NCI-H1436 (cell line): ENCODE measurements around the gene C17orf114.
"Not testable (repeated sequence)": the region's sequence is repeated elsewhere in the genome, so short reads cannot be mapped to it uniquely, and the experiment has no call there.

Source experiments
- DNase-seq: peaks from one replicate; lab custom pipeline; 2025; lab: John Stamatoyannopoulos, UW

C17orf114 gene

GRCh38 chr17:4802228-4802627 is at the start of gene C17orf114:
Gene C17orf114, minus strand, starts transcription at chr17:4802328.
- DNase-seq = no peak

- DNase-seq = no peak
Measured at GRCh38 chr17:4851084-4851483, 49.0 kb upstream of the C17orf114 start.

GRCh38 chr17:4850246-4850645 is 48.1 kb upstream of the C17orf114 start:
- DNase-seq = no peak

- DNase-seq = no peak
Measured at GRCh38 chr17:4849011-4849536, 46.9 kb upstream of the C17orf114 start.

- no peak for DNase-seq
Measured at GRCh38 chr17:4846635-4847390, 44.7 kb upstream of the C17orf114 start.

GRCh38 chr17:4845118-4845517 is 43.0 kb upstream of the C17orf114 start:
- no peak for DNase-seq

- DNase-seq = no peak
Measured at GRCh38 chr17:4843321-4844000, 41.3 kb upstream of the C17orf114 start.

GRCh38 chr17:4842376-4842775 is 40.2 kb upstream of the C17orf114 start:
- no peak for DNase-seq

GRCh38 chr17:4840893-4841242 is 38.7 kb upstream of the C17orf114 start:
- no peak for DNase-seq

GRCh38 chr17:4839965-4840892 is 38.1 kb upstream of the C17orf114 start:
- no peak for DNase-seq

- DNase-seq = no peak
Measured at GRCh38 chr17:4839221-4839620, 37.1 kb upstream of the C17orf114 start.

- no peak for DNase-seq
Measured at GRCh38 chr17:4838309-4838785, 36.2 kb upstream of the C17orf114 start.

- no peak for DNase-seq
Measured at GRCh38 chr17:4837471-4838308, 35.6 kb upstream of the C17orf114 start.

- DNase-seq = no peak
Measured at GRCh38 chr17:4836221-4836620, 34.1 kb upstream of the C17orf114 start.

GRCh38 chr17:4834681-4835020 is 32.5 kb upstream of the C17orf114 start:
- no peak for DNase-seq

- no peak for DNase-seq
Measured at GRCh38 chr17:4833941-4834680, 32.0 kb upstream of the C17orf114 start.

- DNase-seq = peak; percentile 87
Measured at GRCh38 chr17:4833178-4833940, 31.2 kb upstream of the C17orf114 start, which contains the start of gene MINK1. Gene MINK1, plus strand, starts transcription at chr17:4833340. Its CDS starts 244 bp downstream, at chr17:4833584.

GRCh38 chr17:4832829-4833177 is 30.7 kb upstream of the C17orf114 start:
- DNase-seq = not testable (repeated sequence)

- DNase-seq = peak; percentile 56
Measured at GRCh38 chr17:4827399-4827798, 25.3 kb upstream of the C17orf114 start.
